HG03039 (cell line): ENCODE results near the gene RASL10A.

Experiments
- ATAC-seq: cut with Tn5 transposase; IDR thresholded peaks from one replicate; pipeline ENCODE4 v1.9.1; 2021; ENCODE audit warnings: mild to moderate bottlenecking, moderate library complexity; ENCODE audit not compliant: unreplicated experiment

RASL10A gene

DNA sequence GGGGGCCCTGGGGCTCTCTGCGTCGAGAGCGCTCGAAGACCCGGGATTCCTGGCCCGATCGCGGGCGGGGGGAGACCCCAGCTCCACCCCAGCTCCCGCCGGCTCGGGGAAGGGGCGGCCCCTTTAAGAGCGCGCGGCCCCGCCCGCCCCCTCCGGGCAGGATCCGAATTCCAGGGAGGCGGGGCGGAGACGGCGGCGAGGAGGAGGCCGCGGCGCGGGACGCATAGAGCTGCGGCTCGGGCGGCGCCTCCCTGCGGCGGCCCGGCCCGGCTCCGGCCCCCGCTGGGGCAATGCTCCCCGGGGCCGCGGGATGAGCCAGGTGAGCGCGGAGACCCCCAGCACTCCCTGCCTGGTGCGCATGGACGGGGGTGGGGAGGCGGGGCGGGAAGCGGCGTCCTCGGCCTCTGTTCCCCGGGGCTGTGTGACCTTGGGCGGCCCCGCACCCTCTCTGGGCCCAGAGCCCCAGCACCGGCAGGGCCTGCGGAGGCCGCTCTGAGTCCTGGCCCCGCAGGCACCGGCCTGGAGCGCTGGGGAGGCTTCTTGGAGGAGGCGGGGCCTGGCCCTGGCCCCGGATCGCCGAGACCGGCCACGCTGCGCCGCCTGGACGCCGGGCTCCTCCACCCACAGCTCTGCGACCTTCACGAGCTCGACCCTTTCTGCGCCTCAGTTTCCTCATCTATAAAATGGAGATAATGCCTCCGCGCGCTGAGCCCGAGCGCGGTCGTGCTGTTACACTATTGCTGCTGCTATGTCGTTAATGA, 8.5 kb downstream of the RASL10A start:
- no peak for ATAC-seq

DNA sequence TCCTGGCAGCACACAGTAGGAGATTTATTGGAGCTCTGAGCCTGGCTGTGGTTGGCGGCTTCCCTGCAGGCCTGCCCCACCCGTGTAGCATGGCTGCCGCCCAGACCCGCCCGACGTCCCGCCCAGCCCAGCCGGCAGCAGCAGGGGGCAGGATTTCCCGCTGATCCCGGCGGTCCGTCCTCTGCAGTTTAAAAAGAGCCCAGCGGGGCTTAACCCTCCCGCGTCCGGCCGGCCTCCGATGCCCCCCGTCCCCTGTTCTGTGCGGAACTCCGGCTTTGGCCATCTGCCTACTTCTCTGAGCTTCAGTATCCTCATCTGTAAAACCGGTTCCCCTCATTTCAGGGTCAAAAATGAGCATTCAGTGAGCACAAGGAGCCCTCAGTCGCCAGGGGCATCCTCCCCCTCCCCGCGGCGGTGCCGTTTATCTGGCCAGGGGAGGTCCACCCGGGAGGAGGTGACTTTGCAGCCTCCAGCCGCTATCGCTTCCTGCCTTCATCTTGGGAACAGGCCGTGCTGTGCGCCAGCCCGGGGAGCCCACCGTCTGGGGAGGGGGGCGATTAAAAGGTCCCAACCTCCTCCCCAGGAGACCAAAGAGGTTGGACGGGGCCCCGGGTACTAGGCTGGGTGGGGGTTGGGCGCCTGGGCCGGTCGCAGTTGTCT, 9.2 kb downstream of the RASL10A start, which contains the start of gene GAS2L1:
Gene GAS2L1 (plus strand): TSS at position 476 of the 660 bp plus-strand sequence. CDS start 1,456 bp downstream, outside the sequence.
- ATAC-seq, result no peak

DNA sequence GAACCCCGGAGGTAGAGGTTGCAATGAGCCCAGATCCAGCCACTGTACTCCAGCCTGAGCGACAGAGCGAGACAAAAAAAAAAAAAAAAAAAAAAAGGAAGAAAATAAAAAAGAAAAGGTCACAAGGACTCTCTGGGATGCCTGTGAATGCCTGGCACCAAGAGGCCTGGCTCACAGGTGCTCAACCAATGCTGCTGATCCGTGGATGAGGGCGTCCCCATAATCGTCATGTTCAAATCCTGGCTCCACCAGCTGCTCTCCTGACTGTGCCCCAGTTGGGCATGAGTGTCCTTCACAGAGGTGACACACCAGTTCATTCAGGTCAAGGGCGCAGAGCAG, 9.7 kb downstream of the RASL10A start:
- no peak for ATAC-seq

DNA sequence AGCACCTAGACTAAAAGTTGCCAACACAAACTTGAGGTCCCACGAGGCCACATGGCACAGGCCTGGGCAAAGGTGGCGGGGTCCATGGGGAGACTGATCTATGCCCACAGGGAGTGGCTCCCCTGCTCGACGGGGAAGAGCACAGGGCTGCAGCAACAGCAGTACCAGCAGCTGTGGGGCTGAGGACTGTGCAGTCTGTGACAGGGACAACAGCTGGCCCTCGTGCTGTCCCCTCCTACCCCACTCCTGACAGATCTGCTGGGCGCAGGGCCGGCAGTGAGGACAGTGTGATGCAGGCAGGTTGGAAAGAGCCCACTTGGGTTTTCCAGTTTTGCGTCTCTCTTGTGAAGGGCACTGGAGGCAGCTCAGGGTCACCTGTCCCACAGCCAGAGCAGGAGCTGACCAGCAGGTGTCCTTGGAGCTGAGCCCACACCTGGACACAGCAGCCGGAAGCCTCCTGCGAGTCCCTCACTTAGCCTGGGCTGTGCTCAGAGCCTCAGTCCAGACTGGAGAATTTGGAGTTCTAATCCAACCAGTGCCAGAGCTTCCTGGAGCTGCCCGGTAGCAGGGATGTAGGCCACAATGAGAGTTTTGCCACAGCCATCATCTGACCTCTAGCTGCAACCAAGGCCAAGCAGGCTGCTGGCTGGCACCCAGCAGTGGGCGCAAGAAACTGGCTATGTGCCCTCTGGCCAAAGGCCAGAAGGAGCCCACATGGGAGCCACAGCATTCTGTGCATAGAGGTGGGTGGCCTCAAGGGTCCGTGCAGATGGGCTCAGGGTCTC, 12.6 kb downstream of the RASL10A start:
- no peak for ATAC-seq

DNA sequence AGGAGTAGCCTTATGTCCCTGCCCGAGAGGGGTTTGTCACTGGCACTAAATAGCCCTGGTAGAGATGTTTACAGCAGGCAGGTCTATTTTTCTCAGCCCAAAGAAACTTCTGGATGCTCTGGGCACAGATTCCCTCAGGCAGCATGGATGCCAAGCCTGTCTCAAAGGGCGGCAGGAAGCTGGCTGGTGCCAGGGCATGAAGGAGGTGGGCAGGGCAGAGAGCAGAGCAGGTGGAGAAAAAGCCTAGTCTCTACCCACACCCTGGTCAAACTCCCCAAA, 13.2 kb downstream of the RASL10A start:
- ATAC-seq, result no peak

DNA sequence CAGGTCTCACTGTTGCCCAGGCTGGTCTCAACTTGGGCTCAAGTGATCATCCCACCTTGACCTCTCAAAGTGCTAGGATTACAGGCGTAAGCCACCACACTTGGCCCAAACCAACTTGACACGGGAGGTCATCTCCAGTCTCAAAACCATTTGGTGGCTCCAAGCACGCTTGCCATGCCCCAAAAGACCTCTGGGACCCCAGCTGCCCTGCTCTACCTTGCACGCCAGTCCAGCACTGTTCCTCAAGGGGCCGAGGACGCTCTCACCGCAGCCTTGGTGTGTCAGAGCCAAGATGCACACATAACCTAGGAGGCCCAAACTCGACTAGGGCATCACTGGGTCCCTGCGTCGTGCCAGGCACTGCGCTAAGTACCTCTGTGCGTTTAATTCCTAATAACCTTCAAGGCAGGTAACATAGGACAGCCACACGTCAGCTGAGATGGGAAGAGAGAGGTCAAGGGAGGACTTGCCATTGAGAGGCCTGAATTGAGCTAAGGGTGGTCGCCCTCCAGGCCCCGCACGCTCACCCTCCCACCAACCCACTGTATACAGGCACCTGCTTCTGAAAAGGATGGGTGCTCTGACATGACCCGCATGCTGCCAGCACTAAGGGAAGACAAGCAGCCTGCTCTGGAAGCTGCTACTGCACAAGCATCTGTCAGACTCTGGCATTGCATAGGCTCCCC, 13.6 kb downstream of the RASL10A start:
- no peak for ATAC-seq

DNA sequence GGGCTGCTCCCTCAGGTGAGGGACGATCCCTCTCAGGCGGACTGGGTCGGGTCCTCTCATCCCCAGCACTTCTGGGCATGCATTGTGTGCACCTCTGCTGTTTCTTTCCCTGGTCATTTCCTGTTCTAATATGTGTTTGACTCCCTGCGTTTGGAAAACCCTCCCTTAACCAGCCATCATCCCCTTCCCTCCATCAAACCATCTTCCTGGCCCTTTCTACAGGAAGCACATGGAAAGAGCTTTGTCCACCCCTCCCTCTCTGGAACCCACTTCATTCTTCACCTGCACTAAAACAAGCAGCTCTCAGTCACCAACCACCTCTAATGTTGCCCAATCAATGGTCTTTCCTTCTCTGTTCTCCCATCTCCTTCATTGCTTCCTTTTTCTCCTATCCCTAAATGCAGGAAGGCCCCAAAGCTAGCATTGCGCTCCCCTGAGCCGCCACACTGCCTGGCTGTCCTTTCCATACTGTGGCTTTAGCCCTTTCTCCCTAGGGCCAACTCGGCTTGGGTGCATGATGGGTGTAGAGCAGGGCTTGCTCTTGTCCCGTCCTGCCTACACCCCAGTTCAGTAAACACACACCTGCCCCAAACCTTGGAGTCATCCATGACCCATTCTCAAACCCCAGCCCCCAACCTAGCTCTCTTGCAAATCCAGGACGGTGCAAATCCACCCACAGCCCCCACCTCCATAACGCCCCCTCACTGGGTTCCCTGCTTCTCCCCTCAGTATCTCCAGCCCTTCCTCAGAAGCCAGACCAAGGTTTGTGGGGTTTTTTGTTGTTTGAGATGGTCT, 14.5 kb downstream of the RASL10A start:
- no peak for ATAC-seq

DNA sequence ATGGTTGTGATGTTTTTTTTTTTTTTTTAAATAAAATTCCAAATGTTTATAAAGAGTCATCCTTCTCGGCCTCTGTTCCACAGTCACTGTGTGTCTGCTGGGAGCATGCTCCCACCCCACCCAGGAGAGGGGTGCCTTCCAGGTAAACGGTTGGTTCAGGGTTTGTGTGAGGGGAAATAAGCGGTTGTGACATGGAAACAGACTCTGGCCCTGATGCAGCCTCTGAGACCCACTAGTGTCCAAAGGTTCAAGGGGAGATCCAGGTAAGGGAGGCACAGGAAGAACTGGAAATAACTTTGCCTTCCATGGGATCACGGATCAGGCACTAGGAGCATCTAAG, 15.1 kb downstream of the RASL10A start:
- ATAC-seq, result no peak

DNA sequence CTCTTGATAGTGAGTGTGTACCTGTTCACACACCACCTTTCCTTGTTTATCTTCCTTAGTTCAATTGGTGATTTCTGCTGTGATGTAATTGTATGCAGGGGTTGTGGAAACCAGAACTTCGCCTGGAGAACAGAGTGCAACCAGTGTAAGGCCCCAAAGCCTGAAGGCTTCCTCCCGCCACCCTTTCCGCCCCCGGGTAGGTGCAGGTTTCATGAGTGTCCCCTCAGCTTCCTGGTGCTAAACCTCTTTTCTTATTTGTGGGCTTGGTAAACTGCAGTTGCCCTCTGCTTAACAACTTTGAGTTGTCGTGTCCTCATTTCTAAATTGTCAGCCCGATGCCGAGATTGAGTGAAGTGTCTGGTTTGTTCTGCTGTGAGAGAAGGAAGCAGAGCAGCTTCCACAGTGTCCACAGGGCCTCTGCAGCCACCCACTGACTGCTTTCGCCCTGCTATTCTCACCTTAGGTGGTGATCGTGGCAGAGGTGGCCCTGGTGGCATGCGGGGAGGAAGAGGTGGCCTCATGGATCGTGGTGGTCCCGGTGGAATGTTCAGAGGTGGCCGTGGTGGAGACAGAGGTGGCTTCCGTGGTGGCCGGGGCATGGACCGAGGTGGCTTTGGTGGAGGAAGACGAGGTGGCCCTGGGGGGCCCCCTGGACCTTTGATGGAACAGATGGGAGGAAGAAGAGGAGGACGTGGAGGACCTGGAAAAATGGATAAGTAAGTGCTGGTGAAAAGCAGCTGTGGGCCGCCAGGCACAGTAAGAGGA, 16.2 kb downstream of the RASL10A start:
- ATAC-seq, result no peak

DNA sequence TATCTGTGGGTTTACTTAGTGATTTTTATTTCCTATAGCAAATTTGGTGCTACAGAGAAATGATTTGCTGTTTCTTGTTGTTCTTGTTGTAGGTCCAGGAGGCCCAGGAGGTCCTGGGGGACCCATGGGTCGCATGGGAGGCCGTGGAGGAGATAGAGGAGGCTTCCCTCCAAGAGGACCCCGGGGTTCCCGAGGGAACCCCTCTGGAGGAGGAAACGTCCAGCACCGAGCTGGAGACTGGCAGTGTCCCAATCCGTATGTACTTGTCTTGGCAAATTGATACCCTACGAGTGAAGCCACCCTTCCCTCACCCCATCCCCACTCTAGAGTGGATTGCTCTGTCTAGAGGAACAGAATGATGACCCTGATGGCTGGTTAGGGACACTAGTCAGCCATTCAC, 16.9 kb downstream of the RASL10A start:
- no peak for ATAC-seq

DNA sequence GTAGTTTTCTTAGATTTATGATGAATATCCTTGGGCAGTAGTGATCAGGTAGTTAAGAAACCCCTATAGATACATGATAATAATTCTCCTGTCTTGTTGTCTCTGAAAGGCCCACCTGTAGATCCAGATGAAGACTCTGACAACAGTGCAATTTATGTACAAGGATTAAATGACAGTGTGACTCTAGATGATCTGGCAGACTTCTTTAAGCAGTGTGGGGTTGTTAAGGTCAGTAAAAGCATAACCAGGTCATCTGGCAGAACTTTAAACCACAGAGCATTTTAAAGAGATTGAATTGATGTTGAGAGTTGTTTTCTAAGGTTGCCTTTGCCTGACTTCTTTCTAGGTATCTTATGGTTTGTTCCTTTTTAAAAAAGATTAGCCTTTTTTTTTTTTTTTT, 23.1 kb downstream of the RASL10A start:
- no peak for ATAC-seq

DNA sequence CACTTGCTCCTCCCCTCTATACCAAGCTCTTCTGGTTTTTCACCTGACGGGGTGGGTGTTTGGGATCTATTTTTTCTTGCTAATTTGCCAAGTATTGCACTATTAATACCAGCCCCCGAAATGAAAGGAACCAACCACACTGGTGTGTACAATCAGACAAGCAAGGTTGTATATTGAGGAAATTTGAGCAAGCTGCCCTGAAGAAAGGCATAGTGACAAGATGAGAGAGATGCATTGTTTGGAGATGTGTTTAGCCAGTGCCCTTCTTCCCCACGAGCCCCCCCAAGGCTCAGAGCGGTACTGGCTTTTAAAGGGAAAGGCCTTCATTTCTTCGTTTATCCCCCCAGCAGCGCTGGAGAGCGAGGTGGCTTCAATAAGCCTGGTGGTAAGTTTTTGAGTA, 24.3 kb downstream of the RASL10A start:
- ATAC-seq, result no peak

DNA sequence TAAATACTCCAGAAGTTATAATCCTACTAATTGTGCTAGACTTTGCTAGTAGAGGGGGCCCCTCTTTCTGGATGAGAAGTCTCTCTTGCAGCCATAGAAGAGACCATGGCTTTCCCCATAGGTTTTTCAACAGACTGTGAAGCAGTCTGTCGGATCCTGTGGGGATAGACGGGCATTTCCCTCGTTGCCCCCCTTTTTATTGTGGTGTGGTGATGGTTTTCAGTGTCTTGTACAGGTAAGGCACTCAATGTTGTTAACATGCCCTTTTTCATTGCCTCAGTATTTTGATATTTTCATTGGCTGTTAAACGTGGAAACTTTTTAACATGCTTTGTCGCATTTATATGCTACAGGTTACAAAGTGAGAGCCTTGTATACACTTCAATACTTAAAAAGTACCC, 25.4 kb downstream of the RASL10A start:
- no peak for ATAC-seq

DNA sequence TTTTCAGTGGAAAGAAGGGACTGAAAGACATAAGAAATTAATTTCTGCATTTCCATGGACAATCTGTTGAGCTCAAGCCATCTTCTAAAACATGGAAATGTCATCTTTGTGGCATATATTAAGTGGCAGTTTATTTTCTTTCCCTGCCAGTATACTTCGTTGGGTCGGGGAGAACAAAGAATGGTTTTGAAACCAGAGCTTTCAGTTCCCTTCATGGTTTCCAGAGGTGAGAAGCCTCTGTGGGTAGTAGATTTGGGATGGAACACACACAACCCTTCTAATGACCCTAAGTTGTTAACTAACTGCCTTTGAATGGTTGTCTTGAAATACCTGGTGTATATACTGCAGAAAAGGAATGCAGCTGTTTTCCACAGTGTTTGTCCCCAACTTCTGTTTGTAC, 26.7 kb downstream of the RASL10A start:
- ATAC-seq, result no peak

DNA sequence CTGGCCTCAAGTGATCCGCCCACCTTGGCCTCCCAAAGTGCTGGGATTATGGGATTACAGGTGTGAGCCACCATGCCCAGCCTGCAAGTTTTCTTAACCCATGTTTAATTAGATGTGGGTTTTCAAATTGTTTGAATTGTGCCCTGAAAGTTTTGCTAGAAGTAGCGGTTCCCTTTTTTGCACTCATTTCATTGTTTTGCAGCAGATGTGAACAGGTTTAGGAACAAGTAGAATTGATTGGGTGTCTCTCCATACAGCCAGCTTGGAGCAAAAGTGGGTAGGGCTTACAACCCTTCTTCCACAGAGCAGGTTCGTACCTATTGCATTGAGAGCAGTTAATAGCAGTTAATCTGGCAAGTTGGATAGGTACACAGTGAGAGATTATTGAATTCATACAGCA, 31.3 kb downstream of the RASL10A start:
- no peak for ATAC-seq

DNA sequence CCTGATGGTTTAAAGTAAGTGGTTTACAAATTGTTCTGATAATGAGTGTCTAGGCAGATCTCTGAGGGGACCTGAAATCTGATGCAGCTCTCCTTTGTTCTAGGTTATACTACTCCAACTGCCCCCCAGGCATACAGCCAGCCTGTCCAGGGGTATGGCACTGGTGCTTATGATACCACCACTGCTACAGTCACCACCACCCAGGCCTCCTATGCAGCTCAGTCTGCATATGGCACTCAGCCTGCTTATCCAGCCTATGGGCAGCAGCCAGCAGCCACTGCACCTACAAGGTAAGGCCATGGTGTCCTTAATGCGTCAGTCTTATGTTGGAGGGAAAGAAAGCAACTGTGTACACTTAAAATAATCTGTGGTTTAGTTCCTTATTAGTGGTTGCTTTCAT, 37.6 kb downstream of the RASL10A start:
- no peak for ATAC-seq

DNA sequence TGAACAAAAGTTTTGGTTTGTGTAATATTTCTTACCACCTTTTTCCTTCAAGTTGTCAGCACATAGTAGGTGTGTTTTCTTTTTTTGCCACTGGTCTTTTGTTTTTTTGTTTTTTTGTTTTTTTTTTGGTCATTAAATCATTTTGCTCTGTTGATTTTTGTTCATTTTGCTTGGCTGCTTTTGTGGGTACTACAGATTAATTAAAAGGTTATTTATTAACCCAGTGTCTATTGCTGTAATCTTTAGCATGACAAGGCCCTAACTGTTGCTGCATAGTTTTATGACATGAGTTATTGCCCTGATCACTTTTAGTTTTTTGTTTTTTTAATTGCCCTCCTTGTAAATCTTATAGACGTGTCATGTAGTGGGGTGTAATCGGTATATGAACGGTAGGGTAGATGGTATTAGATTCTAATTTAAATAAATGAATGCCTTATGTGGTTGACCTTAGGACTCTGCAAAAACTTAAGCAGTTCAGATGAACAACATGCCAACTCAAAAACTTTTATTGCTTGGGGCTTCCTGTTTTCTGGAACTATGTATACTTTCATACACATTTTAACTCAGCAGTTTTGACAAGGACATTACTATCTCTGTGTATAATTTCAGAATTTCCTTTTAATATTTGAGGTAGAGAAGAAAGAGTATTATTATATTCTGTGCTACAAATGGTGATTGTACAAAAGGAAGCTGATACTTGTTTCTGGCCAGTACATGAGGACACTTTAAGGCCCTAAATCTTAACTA, 39.5 kb downstream of the RASL10A start:
- ATAC-seq, result no peak

DNA sequence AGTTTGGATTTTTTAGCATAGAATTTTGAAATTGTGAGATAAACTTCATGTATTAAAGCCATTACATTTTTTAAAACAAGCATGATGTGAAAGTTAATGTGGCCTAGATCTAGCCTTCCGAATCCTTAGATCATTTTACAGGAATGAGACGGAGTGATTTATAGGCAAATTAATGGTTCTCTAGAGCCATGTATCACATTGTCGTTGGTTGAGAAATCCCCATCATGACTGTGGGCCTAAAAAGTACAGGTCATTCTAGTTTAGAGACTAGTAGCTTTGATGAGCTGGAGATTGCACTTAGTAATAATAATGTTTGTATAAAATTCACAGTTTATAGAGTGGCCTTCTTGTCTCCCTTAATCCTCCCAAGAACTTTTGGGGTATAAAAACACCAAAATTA, 40.3 kb downstream of the RASL10A start:
- no peak for ATAC-seq

DNA sequence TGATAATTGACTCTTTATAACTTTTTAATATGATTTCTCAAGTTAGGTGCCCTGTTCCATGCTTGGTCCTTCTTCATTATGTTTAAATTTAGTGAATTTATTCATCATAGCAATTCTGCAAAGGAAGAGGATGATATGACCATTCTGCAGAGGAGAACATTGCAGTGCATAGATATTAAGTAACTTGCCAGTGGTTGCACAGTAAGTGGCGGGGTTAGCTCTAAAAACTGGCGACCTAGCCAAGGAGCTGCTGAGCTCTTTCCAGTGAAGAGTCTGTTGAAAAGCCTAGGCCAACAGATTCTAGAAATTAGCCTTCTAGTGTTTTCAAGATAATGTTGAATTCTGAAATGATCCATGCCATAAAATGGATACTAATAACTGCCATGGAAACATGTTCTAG, 42.9 kb downstream of the RASL10A start:
- ATAC-seq, result no peak
